NCI-H460 (cell line): ENCODE results near the gene BMPR1A. TPM values are rescaled to one million over a fixed set of nuclear protein-coding genes. Genes with fewer than 3 reads are reported as not detected.

Source experiments
- DNase-seq: peaks from one replicate; pipeline ENCODE4 v3.0.0-alpha.2; 2016; ENCODE audit warnings: low read depth; ENCODE audit errors: extremely low read depth
- total RNA-seq: library from RNA; depleted of rRNA; stranded (reverse); fragments of >200 nt; shearing (Covaris generic); gene quantifications from 2 replicates; pipeline ENCODE4 v1.2.3, GENCODE V29; 2014

Gene BMPR1A
- total RNA-seq, 1 experiment from 2014 or later, result 31.6 TPM

DNA sequence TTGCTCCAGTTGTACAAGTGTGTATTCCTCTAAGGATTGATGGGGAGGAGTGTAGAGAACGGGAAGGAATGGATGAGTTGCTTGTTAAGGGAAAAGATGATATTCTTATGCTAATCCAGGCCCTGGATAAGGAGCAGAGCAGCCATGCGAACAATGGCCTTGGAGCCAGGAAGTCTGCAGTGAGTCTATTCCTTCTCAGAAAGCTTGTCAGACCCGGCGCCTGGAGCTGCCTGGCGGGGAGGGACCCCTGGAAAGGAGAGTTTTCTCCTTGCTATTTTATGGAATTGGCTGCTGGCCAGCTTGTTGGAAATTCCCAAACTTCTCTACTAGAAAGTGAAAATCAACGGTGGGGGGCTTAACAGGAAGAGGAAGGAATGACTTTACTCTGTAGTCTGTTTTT, 111.9 kb downstream of the BMPR1A start:
- no peak for DNase-seq

DNA sequence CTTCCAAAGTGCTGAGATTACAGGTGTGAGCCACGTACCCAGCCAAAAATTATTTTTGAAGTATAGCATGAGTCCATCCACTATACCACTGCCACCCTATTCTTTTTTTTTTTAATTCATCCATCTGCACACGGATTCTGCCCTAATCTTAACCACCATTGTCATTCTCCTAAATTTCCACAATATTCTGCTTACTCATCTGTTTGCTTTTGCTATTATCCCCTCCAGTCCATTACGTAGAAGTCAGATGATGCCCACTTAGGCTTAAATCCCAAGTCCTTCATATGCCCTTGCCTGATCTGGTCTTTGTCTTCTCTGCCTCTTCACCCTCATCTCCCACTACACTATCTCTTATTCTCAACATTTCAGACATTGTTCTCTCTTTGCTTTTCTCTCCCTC, 114.3 kb downstream of the BMPR1A start:
- DNase-seq, result no peak

DNA sequence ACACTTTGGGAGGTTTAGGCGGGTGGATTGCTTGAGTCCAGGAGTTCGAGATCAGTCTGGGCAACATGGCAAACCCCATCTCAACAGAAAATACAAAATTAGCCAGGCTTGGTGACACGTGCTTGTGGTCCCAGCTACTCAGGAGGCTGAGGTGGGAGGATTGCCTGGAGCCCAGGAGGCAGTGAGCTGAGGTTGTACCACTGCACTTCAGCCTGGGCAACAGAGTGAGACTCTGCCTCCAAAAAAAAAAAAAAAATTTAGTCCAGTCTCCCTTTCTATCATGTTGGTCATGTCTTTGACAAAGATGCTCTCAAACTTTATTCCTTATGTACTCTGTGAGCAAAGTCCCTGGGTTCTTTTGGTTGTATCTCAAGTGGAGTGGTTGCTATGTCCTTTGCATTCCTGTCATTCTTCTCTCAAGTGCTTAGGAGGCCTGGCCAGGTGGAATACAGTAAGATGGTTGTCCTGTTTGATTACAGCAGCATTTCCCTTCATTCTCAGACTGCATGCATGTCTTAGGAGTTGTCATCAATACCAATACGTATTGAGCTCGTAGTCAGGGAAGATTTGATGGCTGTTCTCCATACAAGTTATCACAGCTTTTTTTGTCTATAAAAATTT, 115.3 kb downstream of the BMPR1A start:
- no peak for DNase-seq

DNA sequence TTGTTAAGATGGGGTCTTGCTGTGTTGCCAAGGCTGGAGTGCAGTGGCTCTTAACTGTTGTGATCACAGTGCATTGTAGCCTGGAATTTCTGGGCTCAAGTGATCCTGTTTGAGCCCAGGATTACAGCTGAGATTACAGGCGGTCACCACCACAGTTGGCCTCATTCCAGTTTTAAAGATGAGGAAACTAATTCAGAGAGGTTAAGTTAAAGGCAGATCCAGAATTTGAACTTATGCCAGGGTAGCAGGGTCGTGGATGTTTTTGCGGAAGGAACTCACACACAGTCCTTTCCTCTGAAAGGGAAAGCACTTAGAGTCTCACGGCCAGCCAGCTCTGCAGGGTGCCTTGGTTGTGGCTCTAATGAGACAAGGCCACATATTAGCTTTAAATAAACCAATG, 116.3 kb downstream of the BMPR1A start:
- DNase-seq, result no peak

DNA sequence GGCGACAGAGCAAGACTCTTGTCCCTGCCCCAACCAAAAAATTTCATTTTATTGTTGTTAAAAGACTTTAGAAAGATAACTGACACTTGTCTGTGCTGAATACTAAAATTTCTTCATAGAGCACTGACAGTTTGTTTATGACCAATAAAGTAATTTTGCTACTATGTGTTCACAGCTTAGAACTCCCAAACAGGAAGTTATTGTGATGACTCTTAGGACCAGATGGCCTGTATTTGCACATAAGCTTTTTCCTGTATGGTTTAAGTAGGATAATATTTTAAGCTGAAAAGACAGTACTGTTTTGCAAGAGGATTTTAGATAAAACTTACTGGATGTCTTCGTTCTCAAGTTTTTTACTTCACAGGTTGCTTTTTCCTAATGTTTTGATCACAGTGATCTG, 120.3 kb downstream of the BMPR1A start:
- no peak for DNase-seq

DNA sequence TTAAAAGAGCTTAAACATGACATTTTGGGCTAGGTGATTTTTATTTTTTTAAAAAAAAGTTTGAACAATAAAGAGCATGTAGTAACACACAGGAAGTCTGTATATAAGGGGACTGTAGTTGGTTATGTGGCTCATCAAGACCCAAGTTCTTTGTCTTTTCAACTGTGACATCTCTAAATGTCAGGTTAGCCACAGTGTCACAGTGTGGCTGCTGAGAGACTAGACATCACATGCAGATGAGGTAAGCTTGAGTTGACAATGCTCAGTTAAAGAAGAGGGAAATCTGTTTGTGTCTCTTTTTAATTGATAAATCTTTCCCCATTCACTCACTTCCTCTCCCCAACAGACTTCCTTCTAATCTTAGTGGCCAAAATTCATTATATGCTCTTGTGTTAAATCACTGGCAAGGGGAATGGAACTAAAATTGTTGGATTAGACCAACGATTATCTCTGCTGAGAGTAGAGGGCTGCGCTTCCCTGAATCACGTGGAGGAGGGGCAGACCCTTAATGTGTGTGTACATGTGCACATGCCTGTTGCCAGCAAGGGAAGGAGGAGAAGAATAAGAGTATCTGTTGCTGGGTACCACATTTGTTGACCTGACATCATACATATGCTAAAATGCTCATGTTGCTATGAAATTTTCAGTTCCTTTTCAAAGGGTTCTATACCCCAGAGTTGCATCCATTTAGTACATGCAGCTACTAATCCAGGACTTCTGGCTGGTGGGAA, 122.7 kb downstream of the BMPR1A start:
- DNase-seq, result no peak

DNA sequence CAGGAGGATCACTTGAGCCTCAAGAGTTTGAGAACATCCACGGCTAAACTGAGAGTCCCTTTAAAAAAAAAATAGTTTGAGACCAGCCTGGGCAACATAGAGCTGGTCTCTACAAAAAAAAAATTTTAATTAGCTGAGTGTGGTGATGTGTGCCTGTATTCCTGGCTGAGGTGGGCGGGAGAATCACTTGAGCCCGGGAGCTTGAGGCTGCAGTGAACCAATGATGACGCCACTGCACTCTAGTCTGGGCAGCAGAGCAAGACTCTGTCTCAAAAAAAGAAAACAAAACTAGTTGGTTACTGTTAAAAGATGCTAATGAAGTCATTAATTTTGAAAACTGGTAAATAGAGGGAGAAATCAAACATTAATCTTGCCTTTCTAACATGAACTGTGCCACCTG, 124.6 kb downstream of the BMPR1A start:
- DNase-seq, result no peak

DNA sequence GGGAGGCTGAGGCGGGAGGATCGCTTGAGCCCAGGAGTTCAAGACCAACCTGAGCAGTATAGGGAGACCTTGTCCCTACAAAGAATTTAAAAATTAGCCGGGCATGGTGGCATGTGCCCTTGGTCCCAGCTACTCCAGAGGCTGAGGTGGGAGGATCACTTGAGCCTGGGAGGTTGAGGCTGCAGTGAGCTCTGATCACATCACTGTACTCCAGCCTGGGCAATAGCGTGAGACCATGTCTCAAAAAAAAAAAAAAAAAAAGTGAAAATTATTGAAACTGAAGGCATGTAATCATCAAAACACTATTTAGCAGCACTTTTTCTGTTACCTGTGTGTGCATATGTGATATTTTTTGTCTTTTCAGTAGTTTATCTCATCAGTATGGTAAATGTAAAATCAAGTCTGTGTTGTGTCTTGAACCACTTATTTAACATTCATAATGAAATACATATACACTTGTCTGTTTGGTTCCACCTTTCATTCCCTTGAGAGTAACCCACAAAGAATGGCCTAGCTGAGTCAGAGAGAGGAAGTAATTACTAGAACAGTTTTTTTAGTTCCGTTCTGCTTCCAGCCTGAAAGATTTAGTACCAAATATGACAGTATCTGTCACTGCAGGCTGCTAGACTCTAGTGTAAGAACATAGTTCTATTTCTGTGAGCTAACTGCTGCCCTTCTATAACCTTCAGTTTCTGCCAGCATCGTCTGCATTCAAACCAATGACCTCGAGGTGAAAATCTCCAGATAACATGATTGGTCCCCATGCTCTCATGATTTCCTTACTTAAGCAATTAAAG, 132.4 kb downstream of the BMPR1A start:
- DNase-seq, result no peak

DNA sequence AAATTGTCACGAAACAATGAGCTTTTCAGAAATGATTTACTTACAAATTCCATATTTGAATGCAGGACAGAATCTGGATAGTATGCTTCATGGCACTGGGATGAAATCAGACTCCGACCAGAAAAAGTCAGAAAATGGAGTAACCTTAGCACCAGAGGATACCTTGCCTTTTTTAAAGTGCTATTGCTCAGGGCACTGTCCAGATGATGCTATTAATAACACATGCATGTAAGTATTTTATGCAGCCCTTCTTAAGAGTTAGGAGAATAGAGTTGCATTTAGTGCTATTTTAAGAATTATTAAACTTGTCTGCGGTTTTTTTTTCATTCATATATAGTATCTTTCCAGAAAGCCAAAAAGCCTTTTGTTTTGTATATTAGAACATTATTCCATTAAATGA, 133.6 kb downstream of the BMPR1A start:
- no peak for DNase-seq

DNA sequence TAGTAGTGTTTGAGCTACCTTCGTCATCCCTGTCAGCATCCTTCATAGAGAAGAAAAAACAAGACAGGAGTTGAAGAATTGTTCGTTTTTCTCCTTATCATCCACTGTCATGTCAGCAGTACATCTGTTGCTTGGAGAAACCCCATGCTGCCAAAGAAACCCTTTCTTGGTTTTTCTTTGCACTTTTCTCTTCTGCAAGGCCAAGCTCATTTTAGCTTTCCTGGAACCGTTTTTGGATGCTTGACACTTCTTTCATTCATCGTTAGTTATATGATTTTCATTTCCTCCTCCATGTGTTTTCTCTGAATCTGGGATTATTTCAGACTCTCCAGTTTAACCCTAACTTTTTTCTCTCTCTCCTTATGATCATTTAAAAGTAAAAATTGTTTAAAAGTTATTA, 142.1 kb downstream of the BMPR1A start:
- DNase-seq, result no peak

DNA sequence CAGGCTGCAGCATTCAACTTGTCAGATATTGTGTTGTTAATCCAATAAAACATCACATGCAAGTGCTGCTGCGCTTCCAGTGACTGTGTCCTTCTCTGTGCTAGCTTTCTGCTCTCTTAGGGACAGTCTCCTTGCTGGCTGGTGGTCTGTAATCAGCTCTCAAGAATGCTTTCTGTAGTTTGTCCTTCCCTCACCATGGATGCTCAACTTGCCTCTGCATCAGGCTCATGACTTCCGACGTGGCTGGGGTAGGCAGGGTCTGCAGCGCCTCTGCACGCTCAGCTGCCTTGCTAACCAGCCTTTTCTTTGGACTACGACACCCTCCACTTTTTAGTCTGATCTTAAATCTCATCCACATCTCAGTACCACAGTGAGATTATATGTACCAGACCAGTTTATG, 142.7 kb downstream of the BMPR1A start:
- no peak for DNase-seq

DNA sequence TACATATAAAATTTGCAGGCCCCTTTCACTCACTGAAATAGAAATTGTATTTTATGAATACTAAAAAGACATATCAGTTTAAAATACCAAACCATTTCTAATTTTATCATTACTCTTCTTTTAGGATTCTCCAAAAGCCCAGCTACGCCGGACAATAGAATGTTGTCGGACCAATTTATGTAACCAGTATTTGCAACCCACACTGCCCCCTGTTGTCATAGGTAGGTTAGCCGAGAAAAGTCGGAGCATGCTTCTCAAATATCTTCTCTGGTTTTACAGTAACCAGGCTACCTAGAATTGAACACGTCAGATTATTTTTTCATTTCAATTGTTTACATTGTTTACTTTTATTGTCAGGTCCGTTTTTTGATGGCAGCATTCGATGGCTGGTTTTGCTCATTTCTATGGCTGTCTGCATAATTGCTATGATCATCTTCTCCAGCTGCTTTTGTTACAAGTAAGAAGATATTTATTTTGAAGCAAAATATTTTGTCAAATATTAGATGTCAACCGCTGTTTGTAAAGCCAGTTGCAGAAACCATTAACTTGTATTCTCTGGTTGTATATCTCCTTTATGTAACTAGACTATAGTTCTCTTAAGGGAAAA, 143.4 kb downstream of the BMPR1A start:
- peak; percentile 53 for DNase-seq

DNA sequence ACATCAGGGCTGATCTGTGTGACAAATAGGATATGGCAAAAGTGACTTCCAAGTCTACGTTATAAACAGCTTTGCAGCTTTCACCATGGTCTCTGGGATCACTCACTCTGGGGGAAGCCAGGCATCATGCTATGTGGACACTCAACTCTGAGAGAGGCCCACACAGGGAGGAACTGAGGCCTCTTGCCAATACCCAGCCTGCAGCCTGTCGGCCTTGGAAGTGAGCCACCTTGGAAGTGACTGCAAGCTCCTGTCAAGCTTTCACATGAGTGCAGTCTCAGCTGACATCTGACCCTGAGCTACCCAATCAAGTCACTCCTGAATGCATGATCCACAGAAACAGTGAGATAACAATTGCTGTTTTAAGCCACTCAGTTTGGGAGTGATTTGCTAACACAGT, 144.5 kb downstream of the BMPR1A start:
- no peak for DNase-seq

DNA sequence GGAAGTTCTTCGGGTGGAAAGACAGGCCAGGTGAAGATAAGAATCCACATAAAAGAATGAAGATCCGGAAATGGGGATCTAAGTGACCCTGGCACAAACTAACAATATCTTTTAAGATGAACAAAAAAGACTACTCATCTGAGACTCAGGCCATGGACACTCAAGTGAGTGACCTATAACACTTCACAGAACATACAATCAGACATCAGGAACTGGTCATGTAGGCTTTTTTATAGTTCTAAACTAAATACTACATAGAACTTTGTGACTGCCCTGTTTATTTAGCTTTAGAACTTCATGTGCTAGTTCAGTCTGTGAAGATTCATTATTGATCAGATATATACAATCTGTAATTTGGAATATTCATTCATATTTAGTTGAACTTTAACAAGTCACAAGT, 148.2 kb downstream of the BMPR1A start:
- DNase-seq, result no peak

DNA sequence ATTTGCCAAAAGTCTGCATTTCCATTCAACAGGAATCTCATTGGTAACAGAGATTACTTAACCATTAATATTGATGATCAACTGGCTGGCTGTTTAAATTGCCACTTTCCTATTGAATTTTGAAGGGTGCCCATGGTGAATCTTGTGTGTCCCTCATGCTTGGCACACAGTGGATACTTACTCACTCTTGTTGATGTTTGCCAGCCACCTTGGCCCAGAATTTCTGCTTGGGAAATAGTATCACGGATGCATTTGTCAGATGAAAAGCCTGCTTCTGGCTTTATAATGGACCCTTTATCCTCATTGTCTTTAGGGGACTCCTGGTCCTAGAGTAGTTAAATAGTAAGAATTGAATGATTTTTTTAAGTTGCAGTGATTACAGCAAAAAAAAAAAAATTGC, 149.0 kb downstream of the BMPR1A start:
- DNase-seq, result no peak

DNA sequence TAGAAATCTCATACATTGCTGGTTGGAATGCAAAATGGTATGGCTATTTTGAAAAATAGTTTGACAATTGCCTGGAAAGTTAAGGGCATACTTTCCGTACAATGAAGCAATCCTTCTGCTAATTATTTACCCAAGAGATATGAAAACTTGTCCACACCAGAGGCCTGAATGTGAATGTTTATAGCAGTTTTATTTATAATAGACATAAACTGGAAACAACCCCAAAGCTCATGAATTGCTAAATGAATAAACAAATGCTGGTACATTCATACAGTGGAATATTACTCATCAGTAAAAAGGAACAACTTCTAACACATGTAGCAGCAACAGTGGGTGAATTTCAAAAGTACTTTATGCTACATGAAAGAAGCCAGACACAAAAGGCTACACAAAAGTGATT, 158.3 kb downstream of the BMPR1A start:
- no peak for DNase-seq

DNA sequence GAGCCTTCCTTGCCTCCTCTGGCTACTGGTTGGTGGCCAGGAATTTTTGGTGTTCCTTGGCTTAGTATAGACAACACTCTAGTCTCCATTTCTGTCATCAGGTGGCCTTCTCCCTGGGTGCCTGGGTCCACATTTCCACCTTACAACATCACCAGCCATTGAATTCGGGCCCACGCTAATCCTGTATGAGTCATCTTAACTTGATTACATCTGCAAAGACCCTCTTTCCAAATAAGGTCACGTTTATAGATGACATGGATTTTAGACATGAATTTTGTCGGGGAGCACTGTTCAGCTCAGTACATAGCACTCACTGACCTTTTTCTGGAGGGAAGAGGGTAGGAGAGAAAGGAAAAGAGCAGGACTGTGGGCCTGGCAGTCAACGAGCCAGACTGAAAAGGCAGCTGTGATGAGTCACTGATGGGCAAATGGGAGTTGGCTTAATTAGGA, 161.6 kb downstream of the BMPR1A start:
- DNase-seq, result no peak

DNA sequence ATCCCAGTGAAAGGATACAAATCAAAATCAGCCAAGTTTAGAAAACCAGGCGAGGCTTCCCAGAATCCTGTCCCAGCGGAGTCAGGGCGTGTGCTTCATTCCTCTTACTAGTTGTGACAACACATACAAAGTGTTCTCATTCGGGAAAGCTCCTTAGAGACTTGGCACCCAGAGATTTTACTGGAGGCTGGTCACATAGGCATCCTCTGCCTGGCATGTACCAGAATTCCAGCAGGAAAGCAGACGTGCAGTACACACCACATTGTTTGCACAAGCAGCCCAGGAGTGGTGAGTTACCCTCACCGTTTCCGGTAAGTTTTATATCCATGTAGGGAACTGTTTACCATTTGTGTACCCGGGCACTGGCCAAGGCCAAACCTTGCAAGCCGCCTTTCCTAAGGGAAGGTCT, 166.1 kb downstream of the BMPR1A start:
- DNase-seq, result no peak

DNA sequence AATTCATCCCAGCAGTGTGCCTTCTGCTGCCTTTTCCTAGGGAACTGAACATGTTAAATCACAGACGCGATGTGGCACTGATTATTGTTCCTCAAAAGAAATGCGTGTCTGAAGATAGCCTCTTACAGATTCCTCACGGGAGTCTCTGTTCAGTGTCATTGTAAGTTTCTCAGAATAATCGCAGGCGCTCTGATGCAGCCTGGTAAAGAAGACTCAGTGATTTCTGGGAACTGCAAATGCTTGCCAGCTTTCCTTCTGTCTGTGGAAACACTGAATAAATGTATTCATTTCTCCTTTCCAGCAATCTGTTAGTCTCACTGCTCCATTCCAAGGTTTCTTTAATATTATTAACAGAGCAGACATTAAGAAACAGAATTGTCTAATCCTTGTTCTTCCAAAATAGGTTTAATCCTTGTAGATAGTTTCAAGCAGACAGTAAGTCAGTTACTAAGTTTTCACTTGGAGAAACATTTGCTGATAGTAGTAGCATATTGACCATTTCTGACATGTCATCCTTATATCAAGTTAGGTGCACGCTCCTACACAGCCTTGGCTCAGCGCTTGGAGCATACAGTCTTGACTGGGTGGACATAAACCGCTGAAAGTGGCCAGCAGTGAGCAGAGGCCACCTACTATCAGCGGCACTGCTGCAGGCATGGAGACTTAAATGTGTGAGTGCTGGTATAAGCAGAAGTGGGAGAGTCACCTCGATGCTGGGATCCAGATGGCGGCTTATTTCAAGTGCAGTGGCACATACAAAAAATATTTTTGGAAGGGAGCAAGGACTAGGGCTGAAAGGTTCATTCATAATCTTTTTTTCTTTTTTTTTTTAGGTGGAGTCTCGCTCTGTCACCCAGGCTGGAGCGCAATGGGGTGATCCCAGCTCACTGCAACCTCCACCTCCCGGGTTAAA, 173.3 kb downstream of the BMPR1A start:
- DNase-seq, result no peak

DNA sequence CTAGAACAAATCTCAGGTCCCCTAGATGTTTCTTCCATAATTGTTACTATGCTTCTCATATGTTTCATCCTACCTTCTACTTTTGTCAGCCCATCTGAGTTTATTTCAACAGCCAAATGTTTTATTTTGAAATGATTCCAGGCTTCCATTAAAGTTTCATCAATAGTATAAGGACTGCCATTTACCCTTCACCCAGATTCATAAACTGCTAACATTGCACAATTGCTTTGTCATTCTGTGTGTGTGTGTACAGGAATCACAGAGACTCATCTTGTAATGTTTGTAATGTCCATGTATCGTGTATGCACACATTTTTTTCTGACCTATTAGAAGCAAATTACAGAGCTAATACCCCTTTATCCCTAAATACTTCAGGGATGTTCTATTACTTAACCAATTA, 175.5 kb downstream of the BMPR1A start:
- no peak for DNase-seq
